ENCODE results near the gene KLHL30. TPM values are rescaled to one million over a fixed set of nuclear protein-coding genes. Genes with fewer than 3 reads are reported as not detected.
"Not testable (repeated sequence)": the region's sequence is repeated elsewhere in the genome, so short reads cannot be mapped to it uniquely, and the experiment has no call there.

The KLHL30 gene
- total RNA-seq, 1 experiment from 2014 or later = 0.07 TPM

DNA sequence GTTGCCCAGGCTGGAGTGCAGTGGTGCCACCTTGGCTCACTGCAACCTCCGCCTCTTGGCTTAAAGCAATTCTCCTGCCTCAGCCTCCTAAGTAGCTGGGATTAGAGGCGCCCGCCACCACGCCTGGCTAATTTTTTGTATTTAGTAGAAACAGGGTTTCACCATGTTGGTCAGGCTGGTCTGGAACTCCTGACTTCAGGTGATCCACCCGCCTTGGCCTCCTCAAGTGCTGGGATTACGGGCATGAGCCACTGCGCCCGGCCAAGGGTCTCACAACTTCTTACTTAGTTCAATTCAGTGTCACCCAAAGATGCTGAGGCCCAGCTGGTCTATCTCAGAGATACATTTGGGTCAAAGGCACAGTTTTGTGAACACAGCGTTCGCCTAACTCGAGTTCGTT is 22.8 kb upstream of the KLHL30 start:
- in situ Hi-C loops (cut with HindIII; ENCODE audit: low sequenced_read_pairs); DNase-seq (ENCODE audit: low spot score): not testable (repeated sequence)

DNA sequence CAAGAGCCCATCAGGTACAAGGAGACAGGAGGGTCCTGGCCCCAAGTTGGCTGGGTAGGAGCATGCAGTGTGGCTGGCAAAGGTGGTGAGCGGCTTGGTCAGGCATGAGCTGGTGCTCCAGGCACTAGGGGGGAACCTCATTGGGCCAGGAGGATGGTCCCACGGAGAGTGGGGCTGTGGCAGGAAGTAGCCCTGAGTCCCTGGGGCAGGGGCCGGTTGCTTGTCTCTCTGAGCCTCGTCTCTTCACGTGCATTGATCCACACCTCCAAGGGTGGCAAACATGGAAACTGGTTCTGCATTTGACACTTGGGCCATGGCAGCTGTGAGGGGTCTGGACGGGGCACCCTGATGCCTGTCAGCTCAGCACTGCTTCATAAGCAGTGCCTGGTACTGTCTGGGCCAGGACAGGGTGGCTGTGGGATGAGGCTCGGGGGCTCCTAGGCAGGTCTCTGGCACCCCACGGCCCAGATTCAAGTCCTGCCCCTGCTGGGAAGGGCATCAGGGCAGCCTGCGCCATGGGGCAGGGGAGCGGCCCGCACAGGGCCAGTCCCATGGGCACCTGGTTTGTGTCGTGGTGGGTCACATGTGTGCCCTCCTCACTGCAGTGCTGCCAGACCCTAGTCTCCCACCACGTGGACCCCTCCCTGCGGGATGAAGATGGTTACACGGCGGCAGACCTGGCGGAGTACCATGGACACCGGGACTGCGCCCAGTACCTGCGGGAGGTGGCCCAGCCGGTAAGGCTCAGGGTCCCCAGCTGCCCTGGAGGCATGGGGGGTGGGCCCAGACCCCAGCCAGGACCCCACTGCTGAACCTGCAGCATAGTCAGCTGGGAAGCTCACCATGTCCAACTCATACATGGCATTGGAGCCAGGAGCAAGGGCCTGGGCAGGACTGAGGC is 21.9 kb upstream of the KLHL30 start:
- DNase-seq (ENCODE audit: low spot score) = no peak
- in situ Hi-C loops (cut with HindIII; ENCODE audit: low sequenced_read_pairs) = no loop called here

DNA sequence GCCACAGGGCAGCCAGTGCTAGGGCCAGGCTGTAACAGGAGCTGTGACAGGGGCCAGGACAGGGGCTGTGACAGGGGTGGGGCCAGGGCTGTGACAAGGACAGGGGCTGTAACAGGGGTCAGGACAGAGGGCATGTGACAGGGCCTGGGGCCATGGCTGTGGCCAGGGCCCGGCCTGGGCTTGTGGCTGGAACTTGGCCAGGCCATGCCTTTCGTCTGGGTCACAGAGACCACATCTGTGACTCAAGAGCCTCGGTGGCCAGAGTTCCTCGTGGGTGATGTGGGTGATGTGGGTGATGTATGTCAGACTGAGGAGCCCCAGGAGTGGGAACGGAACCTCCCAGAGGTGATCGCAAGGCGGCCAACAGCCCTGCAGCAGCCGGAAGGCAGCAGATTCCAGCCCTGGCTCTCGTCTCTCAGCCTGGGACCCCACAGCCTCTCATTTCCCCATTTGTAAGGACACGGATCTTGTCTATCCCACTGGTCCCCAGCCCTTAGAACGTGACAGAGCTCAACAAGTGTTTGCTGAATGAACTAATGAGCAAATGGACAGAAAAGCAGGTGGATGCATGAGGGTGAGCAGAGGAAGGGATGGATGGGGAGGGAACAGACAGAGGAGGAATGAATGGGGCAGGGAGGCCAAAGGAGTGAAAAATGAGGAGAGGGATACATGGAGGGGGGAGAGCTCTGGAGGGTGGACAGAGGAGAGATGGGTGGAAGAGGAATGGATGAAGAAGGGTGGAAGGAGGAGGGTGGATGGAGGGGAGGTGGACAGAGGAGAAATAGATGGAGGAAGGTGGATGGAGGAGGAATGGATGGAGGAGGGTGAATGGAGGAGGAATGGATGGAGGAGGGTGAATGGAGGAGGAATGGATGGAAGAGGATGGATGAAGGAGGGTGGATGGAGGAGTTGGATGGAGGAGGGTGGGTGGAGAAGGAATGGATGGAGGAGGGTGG is 21.0 kb upstream of the KLHL30 start:
- in situ Hi-C loops (cut with HindIII; ENCODE audit: low sequenced_read_pairs) = no loop called here

DNA sequence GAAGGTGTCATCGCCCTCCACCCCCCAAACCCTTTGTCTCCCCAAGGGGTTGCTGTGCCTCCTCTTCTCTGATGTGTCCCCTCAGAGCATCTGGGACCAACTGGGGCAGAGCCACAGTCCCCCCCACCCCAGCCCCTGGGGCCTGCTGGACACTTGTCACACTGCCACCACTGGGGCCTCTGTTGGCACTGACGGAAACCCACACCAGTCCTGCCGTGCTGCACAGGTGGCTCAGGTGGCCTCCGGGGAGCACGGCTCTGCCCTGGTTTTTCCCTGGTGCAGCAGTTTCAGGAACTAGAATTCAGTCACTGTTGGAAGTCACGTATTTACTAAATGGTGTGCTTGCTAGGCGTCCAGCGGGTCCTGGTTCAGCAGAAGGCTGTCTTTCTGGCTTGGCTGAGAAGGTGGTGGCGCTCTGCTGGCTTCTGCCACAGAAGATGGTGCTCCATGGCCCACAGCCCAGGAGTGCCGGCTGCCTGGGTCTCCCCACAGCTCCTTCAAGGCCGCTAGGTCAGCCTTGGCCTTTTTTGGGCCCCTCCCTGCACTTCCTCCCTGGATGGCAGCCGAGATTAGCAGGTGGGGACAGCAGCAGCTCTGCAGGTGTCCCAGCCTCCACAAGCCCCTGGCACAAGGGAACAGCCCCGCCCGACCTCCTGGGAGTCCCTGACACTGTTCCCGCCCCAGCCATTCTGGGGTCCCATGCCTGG is 18.6 kb upstream of the KLHL30 start:
- in situ Hi-C loops (cut with HindIII; ENCODE audit: low sequenced_read_pairs) = no loop called here
- DNase-seq (ENCODE audit: low spot score) = peak; percentile 82

More for the DNA sequence above, 21.0 kb upstream of the KLHL30 start:
- no peak for DNase-seq (ENCODE audit: low spot score)

DNA sequence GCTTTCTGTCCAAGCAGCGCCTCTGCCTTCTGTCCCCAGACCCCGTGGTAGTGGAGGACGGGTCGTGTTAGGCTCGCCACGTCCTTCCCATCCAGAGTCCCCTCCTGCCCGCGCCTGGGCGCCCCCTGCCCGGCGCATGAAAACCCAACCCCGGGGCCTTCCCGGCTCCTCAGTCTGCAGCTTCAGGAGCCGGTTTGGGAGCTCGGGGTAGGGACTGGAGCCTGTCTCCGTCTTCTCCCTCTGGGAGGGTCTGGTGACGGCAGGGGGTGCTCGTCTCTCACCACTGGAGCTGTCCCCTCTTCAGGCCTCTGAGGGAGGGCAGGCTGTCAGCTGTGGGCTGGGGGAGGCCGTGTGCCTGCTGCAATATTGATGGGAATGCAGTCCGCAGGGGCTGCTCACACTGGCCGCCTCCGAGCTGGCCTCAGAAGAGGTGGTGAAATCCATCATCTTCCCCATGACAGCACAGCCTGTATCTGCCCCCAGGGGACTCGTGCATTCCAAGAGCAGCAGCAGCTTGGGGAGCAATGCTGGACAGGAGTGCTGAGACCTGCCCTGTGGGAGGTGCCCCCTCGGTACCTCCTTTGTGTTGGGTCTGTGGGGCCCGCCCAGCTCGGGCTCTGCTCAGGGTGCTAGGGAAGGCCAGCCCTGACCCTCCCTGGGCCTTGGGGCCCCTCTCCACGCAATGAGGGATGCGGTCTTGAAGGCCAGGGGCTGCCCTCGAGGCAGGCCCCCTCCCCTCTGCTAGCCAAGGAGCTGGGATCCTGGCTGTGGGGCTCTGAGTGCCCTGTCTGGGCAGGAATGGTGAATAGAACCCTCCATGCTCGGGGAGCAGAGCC is 17.8 kb upstream of the KLHL30 start:
- in situ Hi-C loops (cut with HindIII; ENCODE audit: low sequenced_read_pairs) = no loop called here
- DNase-seq (ENCODE audit: low spot score) = no peak

DNA sequence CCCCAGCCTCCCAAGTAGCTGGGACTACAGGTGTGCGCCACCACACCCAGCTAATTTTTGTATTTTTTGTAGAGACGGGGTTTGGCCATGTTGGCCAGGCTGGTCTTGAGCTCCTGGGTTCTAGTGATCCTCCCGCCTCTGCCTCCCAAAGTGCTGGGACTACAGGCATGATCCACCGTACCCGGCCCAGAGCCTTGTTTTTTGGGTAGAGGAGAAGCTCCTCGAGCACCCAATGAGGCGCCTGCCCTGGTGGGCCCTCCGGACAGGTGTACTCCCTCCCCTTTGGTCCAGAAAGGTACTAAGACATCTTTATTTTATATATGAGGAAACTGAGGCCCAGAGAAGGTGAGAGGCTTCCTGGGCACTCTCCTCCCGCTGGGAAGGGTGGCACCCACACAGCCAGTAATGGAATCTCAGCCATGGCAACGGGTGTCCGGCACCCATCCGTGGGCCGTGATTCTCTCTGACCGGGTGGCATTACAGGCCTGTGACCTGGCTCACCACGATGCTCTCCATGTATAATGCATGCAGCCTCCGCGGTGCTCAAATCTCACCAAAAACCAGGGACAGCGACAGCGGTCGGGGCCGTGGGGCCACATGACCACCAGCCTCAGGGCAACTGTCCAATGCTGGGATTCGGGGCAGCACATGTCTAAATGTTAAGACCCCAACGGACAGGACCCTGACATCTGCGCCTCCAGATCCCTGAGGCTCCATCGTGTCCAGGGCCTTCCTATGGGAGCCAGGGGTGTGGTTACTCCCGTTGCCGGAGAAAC is 16.8 kb upstream of the KLHL30 start:
- in situ Hi-C loops (cut with HindIII; ENCODE audit: low sequenced_read_pairs) = no loop called here

DNA sequence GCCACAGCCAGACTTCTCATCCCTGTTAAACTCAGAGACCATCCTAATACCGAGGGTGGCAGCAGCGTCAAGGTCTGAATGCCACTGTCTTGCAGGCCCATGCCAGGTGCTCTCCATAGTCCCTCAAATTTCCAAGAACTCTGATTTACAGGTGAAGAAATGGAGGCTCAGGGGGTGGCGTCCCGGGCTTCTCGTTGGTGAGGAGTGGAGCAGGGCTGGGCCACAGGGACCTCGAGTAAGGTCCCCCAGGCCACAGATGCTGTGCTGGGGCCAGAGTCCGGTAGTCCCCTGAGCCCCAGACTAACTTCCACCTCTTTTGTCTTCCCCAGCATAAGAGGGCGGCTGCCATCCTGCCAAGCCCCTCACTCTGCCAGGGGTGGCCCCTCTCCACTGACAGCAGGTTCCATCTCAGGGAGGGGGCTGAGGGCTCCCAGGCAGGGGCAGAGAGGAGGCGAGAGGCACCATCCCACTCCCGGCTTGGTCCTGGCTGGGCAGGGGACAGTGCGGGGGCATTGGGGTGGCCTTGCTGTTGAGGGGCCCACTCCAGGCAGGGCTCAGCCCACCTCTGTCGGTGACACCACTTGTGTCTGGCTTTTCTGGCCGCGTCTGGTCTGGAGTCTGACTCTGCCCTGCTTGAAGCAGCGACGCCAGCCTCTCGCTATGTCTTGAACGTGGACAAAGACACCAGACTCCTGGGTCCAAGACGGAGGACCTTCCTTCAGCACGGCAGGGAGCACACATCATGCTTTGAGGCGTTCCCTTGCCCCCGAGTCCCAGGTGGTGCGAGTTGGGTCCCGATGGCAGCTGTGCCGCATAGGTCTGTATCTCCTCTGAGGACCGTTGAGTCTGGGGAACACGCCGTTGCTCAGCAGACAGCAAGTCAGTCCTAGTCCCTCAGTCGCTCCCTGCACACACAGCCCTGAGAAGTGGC is 15.9 kb upstream of the KLHL30 start:
- in situ Hi-C loops (cut with HindIII; ENCODE audit: low sequenced_read_pairs) = no loop called here
- no peak for DNase-seq (ENCODE audit: low spot score)

More for the DNA sequence above, 16.8 kb upstream of the KLHL30 start:
- DNase-seq (ENCODE audit: low spot score) = no peak

DNA sequence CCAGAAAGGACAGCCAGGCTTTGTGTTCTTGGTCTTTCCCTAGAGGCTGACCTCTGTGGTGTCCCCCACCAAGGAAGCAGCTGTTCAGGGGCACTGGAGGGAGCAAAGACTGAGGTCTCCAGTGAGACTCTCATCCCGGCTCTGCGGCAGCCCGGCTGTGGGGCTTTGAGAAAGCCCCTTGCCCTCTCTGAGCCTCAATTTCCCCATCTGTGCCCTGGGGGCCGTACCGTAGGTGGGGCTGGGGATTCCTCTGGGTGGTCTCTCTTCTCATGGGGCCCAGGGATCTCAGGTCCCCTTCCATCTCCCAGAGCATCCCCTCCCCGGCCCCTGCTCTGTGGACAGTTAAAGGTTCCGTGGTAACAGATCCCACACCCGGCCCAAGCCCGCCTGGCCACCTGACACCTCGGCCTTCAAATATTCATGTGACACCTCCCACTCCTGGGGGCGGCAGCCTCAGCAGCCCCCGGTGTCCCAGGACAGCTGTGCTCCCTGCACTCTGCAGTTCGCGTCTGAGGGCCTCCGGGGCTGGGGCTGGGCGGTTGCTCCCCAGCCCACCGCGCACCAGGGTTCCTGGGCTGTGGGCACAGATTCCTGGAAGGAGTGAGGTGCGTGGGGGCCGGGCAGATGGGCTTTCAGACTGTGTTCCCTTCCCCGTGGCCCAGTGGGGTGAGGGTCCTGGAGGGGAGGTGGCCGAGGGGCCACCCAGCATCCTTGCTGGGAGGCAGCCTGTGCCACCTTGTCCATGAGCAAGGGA is 15.1 kb upstream of the KLHL30 start:
- DNase-seq (ENCODE audit: low spot score) = no peak
- in situ Hi-C loops (cut with HindIII; ENCODE audit: low sequenced_read_pairs) = no loop called here

DNA sequence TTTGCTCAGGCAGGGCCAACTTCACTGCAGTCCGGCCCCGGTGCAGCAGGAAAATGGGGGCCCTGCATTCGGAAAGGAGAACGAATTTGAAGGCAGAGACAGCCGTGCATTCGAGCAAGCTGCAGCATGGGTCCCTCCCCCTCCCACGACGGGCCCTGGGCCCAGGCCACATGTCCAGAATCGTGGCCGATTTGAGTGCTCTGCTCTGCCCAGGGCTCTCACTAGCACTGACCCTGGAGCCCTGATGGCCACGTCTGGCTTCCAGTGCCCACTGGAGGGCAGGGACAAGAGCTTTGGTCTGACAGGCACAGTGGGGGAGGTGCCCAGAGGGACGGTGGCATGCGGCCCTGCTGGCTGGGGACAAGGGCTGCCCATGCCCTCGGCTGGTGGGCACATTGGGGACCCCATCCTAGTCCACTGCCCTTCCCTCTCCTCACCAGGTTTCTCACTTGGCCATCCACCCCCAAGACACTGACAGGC is 14.4 kb upstream of the KLHL30 start:
- in situ Hi-C loops (cut with HindIII; ENCODE audit: low sequenced_read_pairs) = no loop called here
- no peak for DNase-seq (ENCODE audit: low spot score)

DNA sequence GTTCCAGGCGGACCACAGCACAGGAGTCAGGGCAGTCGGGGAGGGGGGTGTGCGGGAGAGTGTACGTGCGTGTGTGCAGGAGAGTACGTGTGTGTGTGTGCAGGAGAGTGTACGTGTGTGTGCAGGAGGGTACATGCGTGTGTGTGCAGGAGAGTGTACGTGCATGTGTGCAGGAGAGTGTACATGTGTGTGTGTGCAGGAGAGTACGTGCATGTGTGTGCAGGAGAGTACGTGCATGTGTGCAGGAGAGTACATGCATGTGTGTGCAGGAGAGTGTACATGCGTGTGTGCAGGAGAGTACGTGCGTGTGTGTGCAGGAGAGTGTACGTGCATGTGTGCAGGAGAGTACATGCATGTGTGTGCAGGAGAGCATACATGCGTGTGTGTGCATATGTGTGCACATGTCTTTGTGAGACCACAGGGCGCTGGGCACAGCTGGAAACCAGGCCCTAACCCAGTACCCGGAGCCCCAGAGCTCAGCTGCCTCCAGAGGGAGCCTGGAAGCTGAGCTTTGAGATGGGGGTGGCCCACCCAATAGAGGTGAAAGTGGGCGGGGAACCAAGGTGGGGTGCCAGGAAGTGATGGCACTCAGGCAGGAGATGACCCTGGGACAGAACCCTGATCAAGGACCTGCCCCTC is 13.9 kb upstream of the KLHL30 start:
- DNase-seq (ENCODE audit: low spot score) = no peak
- in situ Hi-C loops (cut with HindIII; ENCODE audit: low sequenced_read_pairs) = no loop called here

DNA sequence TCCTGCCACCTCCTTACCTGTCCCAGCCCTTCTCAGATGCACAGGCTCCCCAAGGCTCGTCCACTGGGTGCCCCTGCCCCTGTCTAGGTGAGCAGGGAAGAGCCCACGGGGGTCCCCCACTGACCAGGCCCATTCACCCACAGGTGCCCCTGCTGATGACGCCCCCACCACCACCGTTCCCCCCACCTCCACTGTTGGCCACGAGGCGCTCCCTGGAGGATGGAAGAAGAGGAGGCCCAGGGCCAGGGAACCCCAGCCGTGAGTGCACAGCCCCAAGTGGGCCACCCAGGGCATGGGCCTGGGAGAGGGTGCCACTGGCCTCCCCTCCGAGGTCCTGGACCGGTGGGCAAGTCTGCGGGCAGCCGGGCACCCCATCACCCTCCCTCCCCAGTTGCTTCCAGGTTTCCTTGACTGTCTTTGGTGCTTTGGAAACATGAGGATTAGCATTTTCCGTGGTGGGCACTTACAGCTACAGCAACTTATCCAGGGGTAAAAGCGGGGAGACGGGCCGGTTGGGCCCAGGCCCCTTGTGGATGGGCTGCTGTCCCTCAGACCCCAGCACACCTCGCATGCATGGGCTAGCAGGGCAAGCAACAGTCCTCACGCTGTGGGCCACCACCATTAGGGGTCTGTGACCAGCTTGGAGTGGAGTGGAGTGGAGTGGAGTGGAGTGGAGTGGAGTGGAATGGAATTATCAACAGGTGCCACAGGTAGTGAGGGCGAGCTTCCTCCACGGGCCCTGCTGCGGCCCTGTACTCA is 13.2 kb upstream of the KLHL30 start:
- in situ Hi-C loops (cut with HindIII; ENCODE audit: low sequenced_read_pairs) = no loop called here
- no peak for DNase-seq (ENCODE audit: low spot score)

DNA sequence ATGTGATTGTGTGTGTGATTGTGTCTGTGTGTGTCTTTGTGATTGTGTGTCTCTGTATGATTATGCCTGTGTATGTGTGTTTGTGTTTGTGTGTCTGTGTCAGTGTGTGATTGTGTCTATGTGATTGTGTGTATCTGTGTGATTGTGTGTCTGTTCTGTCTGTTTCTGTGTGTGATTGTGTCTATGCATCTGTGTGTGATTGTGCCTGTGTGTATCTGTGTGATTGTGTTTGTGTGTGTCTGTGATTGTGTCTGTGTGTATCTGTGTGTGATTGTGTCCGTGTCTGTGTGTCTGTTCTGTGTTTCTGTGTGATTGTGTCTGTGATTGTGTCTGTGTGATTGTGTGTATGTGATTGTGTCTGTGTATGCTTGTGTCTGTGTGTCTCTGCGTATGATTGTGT is 12.1 kb upstream of the KLHL30 start:
- no peak for DNase-seq (ENCODE audit: low spot score)
- in situ Hi-C loops (cut with HindIII; ENCODE audit: low sequenced_read_pairs) = no loop called here

DNA sequence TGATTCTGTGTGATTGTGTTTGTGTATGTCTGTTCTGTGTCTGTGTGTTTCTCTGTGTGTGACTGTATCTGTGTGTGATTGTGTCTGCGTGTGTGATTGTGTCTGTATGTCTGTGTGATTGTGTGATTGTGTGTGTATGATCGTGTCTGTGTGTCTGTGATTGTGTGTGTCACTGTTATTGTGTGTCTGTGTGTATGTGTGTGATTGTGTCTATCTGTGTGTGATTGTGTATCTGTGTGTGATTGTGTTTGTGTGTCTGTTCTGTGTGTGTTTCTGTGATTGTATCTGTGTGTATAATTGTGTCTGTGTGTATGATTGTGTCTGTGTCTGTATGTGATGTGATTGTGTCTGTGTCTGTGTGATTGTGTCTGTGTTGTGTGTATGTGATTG is 11.7 kb upstream of the KLHL30 start:
- in situ Hi-C loops (cut with HindIII; ENCODE audit: low sequenced_read_pairs) = no loop called here
- no peak for DNase-seq (ENCODE audit: low spot score)

DNA sequence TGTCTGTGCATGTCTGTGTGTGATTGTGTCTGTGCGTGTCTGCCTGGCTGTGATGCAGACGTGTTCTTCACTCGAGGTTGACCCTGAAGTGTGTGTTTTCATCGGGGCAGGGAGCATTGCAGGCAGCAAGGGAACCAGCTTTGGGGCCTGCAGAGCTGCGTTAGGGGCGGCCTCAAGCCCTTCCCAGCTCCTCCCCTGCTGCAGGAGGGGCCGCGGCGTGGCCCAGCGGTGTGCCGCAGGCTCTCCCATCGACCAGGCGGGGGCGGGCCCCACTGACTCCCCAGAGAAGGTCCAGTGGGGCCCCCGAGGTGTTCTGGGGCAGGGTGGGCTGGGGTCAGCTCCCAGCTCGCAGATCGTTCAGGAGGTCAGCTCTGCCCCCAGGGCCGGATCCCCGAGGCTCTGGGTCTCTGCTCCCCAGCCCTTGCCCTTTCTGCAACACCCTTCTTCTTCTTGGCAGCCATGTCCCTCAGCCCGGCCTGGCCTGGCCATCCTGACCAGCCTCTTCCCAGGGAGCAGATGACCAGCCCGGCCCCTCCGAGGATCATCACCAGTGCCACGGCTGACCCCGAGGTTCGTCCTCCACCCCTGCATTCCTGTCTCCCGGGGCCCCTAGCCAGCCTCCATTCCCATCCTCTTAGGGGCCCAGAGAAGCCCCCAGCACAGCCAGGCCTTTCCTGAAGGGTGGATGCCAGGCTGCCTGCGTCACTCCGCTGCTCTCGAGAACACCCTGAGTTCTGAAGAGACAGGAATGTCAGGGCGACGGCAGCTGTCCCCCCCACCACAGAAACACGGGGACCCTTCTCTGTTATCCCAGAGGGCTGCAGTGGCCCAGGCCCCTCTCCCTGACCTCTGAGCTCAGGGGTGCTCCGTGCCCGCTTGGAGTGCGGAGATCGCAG is 11.1 kb upstream of the KLHL30 start:
- in situ Hi-C loops (cut with HindIII; ENCODE audit: low sequenced_read_pairs) = no loop called here
- DNase-seq (ENCODE audit: low spot score) = no peak

Data from G401 (cell line).